Astrocyte of the spinal cord (primary cell): ENCODE data around the gene JMJD7.

ENCODE experiments used
- DNase-seq: peaks from one replicate; pipeline ENCODE4 v3.0.0; 2011; ENCODE audit warnings: low read depth, low spot score
- H3K4me3 ChIP-seq: 2 replicates; pipeline ENCODE4 v1.5.1; 2011; ENCODE audit warnings: low read depth, mild to moderate bottlenecking, low read length, moderate library complexity
- CTCF ChIP-seq: IDR thresholded peaks from 2 replicates; pipeline ENCODE4 v1.5.1; 2012; ENCODE audit warnings: low read depth, mild to moderate bottlenecking, low read length, inconsistent platforms
- in situ Hi-C: cut with HindIII; loops from 2 replicates; pipeline ENCODE4 v1.10.0; 2017; ENCODE audit warnings: low sequenced_read_pairs

JMJD7 gene

GRCh38 chr15:41805711-41806110 lies 22.2 kb upstream of the JMJD7 start:
- no peak for TF ChIP-seq CTCF
- no peak for DNase-seq
- in situ Hi-C loops, result no loop called here
- no peak overlapping the region for H3K4me3 ChIP-seq

- peak; percentile 2 for TF ChIP-seq CTCF
- in situ Hi-C loops, result no loop called here
- no peak overlapping the region for H3K4me3 ChIP-seq
- DNase-seq, result no peak
Measured at GRCh38 chr15:41806291-41807181, 21.4 kb upstream of the JMJD7 start.

GRCh38 chr15:41809121-41809520 lies 18.8 kb upstream of the JMJD7 start:
- in situ Hi-C loops, result no loop called here
- no peak for DNase-seq
- no peak overlapping the region for H3K4me3 ChIP-seq
- TF ChIP-seq CTCF, result no peak

- H3K4me3 ChIP-seq, result no peak overlapping the region
- TF ChIP-seq CTCF, result no peak
- in situ Hi-C loops, result no loop called here
- DNase-seq, result no peak
Measured at GRCh38 chr15:41809526-41810220, 18.2 kb upstream of the JMJD7 start.

- no peak overlapping the region for H3K4me3 ChIP-seq
- in situ Hi-C loops, result no loop called here
- no peak for TF ChIP-seq CTCF
- DNase-seq, result no peak
Measured at GRCh38 chr15:41810651-41811431, 17.1 kb upstream of the JMJD7 start.

GRCh38 chr15:41811432-41812195 lies 16.3 kb upstream of the JMJD7 start:
- in situ Hi-C loops, result no loop called here
- TF ChIP-seq CTCF, result peak; percentile 89
- H3K4me3 ChIP-seq, result no peak overlapping the region
- peak; percentile 82 for DNase-seq
